Measurements from ENCODE around the gene SNX13. TPM values are rescaled to one million over a fixed set of nuclear protein-coding genes. Genes with fewer than 3 reads are reported as not detected.

The SNX13 gene
- total and polyA plus RNA-seq, 3 experiments from 2014 or later: 9.2 to 26.3 (median 23.4) TPM

DNA sequence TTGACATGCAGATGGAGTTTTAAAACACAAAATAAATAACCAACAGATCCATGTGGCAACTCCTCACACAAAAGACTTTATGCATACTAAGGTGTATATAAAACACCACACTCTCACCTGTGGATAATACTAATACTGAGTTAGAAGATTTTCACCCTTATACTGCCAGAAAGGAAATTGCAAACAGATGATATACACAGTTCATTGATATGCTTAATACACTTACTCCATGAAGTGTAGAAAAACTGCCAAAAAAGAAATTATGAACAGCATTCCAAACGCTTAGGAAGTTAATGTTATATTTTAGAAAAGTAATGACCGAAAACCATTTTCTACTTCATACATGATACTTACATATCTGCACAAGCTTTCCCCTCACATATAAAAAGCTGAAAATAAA is 17.6 kb upstream of the SNX13 start:
- ChIA-PET CTCF (no interaction called here), POLR2A (no interaction called here)
- peaks cover 0 to 6% (median 0%) of the 10 kb centered on the region in 3 donors for H3K36me3 Mint-ChIP-seq
- H3K4me1 Mint-ChIP-seq: peaks cover 0 to 5% (median 5%) of the 10 kb centered on the region in 3 donors
- no peaks in the 10 kb centered on the region for H3K36me3 ChIP-seq (ENCODE audit: insufficient read depth, low read length)
- H3K4me3 ChIP-seq (ENCODE audit: low read length): no peak overlapping the region
- no peak overlapping the region for H3K4me3 Mint-ChIP-seq
- no peaks in the 10 kb centered on the region for H3K4me1 ChIP-seq (ENCODE audit: insufficient read depth, low read length)
- H3K27ac ChIP-seq (ENCODE audit: low read depth, low read length): no peak overlapping the region
- H3K9me3 Mint-ChIP-seq: no peaks in the 10 kb centered on the region
- H3K27ac Mint-ChIP-seq: no peak overlapping the region
- H3K27me3 Mint-ChIP-seq: peaks cover 7 to 10% of the 10 kb centered on the region in 2 donors
- no peaks in the 10 kb centered on the region for H3K9me3 ChIP-seq (ENCODE audit: low read length)
- H3K27me3 ChIP-seq (ENCODE audit: insufficient read depth, low read length, poor library complexity, severe bottlenecking): no peaks in the 10 kb centered on the region
- no peak for DNase-seq

DNA sequence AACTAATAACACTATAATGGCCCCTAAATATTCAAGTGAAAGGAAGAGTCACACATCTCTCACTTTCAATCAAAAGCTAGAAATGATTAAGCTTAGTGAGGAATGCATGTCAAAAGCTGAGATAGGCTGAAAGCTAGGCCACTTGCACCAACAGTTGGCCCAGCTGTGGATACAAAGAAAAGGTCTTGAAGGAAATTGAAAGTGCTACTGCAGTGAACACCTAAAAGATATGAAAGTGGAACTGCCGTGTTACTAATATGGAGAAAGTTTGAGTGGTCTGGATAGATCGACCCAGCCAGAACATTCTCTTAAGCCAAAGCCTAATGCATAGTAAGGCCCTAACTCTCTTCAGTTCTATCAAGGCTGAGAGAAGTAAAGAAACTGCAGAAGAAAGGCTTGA is 12.1 kb upstream of the SNX13 start:
- H3K4me3 Mint-ChIP-seq: peak overlapping the region in 6 of 7 donors; percentile 61 to 83 (median 71)
- H3K27me3 Mint-ChIP-seq: peaks cover 0 to under 1% of the 10 kb centered on the region in 2 donors
- Histone ChIP-seq H3K27ac (ENCODE audit: low read depth, low read length) (no peak overlapping the region), H3K36me3 (ENCODE audit: insufficient read depth, low read length) (no peaks in the 10 kb centered on the region), H3K9me3 (ENCODE audit: low read length) (no peaks in the 10 kb centered on the region), H3K27me3 (ENCODE audit: insufficient read depth, low read length, poor library complexity, severe bottlenecking) (no peaks in the 10 kb centered on the region), H3K4me1 (ENCODE audit: insufficient read depth, low read length) (no peaks in the 10 kb centered on the region), H3K4me3 (ENCODE audit: low read length) (peak overlapping the region; percentile 34)
- H3K36me3 Mint-ChIP-seq: peaks cover 0 to 2% (median 0%) of the 10 kb centered on the region in 3 donors
- no peaks in the 10 kb centered on the region for H3K9me3 Mint-ChIP-seq
- POLR2A ChIA-PET: no interaction called here
- DNase-seq: no peak
- CTCF ChIA-PET: no interaction called here
- H3K4me1 Mint-ChIP-seq: peaks cover 12 to 27% (median 20%) of the 10 kb centered on the region in 3 donors
- H3K27ac Mint-ChIP-seq: peak overlapping the region in 5 of 8 donors; percentile 31 to 69 (median 64)

DNA sequence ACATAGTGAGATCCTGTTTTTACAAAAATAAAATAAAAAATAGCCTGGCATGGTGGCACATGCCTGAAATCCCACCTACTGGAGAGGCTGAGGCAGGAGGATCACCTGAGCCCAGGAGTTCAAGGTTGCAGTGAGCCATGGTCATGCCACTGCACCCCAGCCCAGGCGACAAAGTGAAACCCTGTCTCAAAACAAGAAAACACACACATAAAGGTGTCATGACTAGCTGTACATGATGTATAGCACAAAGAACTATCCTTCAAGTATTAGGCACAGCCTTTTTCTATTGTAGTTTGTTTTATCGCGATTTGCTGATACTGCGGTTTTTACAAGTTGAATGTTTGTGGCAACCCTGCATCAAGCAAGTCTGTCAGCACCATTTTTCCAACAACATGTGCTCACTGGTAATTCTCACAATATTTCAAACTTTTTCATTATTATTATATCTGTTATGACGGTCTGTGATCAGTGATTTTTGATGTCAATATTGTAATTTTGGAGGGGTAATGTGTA is 11.5 kb upstream of the SNX13 start:
- Mint-ChIP-seq H3K36me3 (peaks cover 0 to 2% (median 0%) of the 10 kb centered on the region in 3 donors), H3K27ac (no peak overlapping the region), H3K27me3 (peaks cover 0 to 1% of the 10 kb centered on the region in 2 donors), H3K4me3 (peak overlapping the region in 2 of 7 donors; percentile 35 to 79), H3K9me3 (no peaks in the 10 kb centered on the region), H3K4me1 (peaks cover 16 to 32% (median 26%) of the 10 kb centered on the region in 3 donors)
- POLR2A ChIA-PET: no interaction called here
- Histone ChIP-seq H3K27ac (ENCODE audit: low read depth, low read length) (no peak overlapping the region), H3K36me3 (ENCODE audit: insufficient read depth, low read length) (no peaks in the 10 kb centered on the region), H3K4me1 (ENCODE audit: insufficient read depth, low read length) (no peaks in the 10 kb centered on the region), H3K27me3 (ENCODE audit: insufficient read depth, low read length, poor library complexity, severe bottlenecking) (no peaks in the 10 kb centered on the region), H3K9me3 (ENCODE audit: low read length) (no peaks in the 10 kb centered on the region), H3K4me3 (ENCODE audit: low read length) (no peak overlapping the region)
- CTCF ChIA-PET: no interaction called here
- no peak for DNase-seq

DNA sequence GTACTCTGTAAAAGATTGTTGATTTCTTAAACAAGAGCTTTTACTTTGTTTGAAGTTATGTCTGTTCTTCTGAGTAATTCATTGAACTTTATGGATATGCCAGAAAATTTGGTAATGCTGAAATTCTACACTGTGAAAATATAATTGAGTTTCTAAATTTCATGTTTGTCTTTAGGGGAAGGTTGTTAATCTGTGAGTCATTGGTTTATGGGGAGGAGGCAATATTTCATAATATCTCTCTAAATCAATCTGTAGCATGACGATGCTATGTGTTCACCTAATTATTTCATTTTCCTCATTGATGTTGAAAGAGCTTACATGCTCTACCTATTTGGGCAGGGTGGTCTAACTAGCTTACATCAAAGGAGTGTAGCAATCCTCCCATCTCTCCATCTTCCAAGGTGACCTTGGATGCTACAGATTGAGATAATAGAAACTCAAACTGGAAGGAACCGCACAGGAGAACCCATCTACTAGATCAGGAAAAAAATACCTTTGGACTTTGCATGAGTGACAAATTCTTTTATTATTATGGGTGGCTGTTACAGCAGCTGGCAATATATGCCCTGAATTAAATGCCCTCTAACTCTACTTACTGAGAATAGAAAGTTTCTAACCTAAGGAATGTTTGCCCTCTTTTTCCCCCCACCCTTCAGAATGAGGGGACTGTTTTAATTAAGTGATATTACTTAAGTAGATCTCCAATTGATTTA is 8.4 kb upstream of the SNX13 start:
- no peak overlapping the region for H3K4me3 ChIP-seq (ENCODE audit: low read length)
- peaks cover 0 to 1% of the 10 kb centered on the region in 2 donors for H3K27me3 Mint-ChIP-seq
- H3K27ac Mint-ChIP-seq: no peak overlapping the region
- ChIA-PET POLR2A (no interaction called here), CTCF (no interaction called here)
- H3K4me1 Mint-ChIP-seq: peaks cover 17 to 39% (median 31%) of the 10 kb centered on the region in 3 donors
- no peaks in the 10 kb centered on the region for H3K9me3 Mint-ChIP-seq
- no peaks in the 10 kb centered on the region for H3K9me3 ChIP-seq (ENCODE audit: low read length)
- DNase-seq: no peak
- no peak overlapping the region for H3K4me3 Mint-ChIP-seq
- no peaks in the 10 kb centered on the region for H3K36me3 Mint-ChIP-seq
- no peaks in the 10 kb centered on the region for H3K27me3 ChIP-seq (ENCODE audit: insufficient read depth, low read length, poor library complexity, severe bottlenecking)
- no peaks in the 10 kb centered on the region for H3K4me1 ChIP-seq (ENCODE audit: insufficient read depth, low read length)
- no peak overlapping the region for H3K27ac ChIP-seq (ENCODE audit: low read depth, low read length)
- no peaks in the 10 kb centered on the region for H3K36me3 ChIP-seq (ENCODE audit: insufficient read depth, low read length)

GRCh38 chr7:17947620-17948019 is 7.3 kb upstream of the SNX13 start:
- no peaks in the 10 kb centered on the region for H3K4me1 ChIP-seq (ENCODE audit: insufficient read depth, low read length)
- Mint-ChIP-seq H3K4me3 (peak overlapping the region in 2 of 7 donors; percentile 11 to 40), H3K4me1 (peaks cover 16 to 32% (median 24%) of the 10 kb centered on the region in 3 donors), H3K36me3 (no peaks in the 10 kb centered on the region), H3K9me3 (no peaks in the 10 kb centered on the region), H3K27me3 (peaks cover 0 to 1% of the 10 kb centered on the region in 2 donors), H3K27ac (peak overlapping the region in 1 of 8 donors; percentile 23)
- H3K9me3 ChIP-seq (ENCODE audit: low read length): no peaks in the 10 kb centered on the region
- H3K4me3 ChIP-seq (ENCODE audit: low read length): no peak overlapping the region
- POLR2A ChIA-PET: no interaction called here
- H3K36me3 ChIP-seq (ENCODE audit: insufficient read depth, low read length): no peaks in the 10 kb centered on the region
- H3K27me3 ChIP-seq (ENCODE audit: insufficient read depth, low read length, poor library complexity, severe bottlenecking): no peaks in the 10 kb centered on the region
- no peak for DNase-seq
- no peak overlapping the region for H3K27ac ChIP-seq (ENCODE audit: low read depth, low read length)
- CTCF ChIA-PET: no interaction called here

- ChIA-PET POLR2A (no interaction called here), CTCF (no interaction called here)
- Histone ChIP-seq H3K27me3 (ENCODE audit: insufficient read depth, low read length, poor library complexity, severe bottlenecking) (no peaks in the 10 kb centered on the region), H3K27ac (ENCODE audit: low read depth, low read length) (no peak overlapping the region), H3K4me1 (ENCODE audit: insufficient read depth, low read length) (peaks cover under 1% of the 10 kb centered on the region), H3K4me3 (ENCODE audit: low read length) (no peak overlapping the region), H3K9me3 (ENCODE audit: low read length) (no peaks in the 10 kb centered on the region), H3K36me3 (ENCODE audit: insufficient read depth, low read length) (no peaks in the 10 kb centered on the region)
- Mint-ChIP-seq H3K4me1 (peaks cover 9 to 27% (median 26%) of the 10 kb centered on the region in 3 donors), H3K27me3 (peaks cover 0 to 1% of the 10 kb centered on the region in 2 donors), H3K27ac (peak overlapping the region in 4 of 8 donors; percentile 14 to 79 (median 31)), H3K9me3 (no peaks in the 10 kb centered on the region), H3K4me3 (peak overlapping the region; percentile 53 to 81 (median 73)), H3K36me3 (no peaks in the 10 kb centered on the region)
- DNase-seq: no peak
Measured at GRCh38 chr7:17946591-17946990, 6.3 kb upstream of the SNX13 start.

GRCh38 chr7:17944720-17945119 is 4.4 kb upstream of the SNX13 start:
- POLR2A ChIA-PET: no interaction called here
- H3K27me3 Mint-ChIP-seq: peaks cover 0 to 1% of the 10 kb centered on the region in 2 donors

DNA sequence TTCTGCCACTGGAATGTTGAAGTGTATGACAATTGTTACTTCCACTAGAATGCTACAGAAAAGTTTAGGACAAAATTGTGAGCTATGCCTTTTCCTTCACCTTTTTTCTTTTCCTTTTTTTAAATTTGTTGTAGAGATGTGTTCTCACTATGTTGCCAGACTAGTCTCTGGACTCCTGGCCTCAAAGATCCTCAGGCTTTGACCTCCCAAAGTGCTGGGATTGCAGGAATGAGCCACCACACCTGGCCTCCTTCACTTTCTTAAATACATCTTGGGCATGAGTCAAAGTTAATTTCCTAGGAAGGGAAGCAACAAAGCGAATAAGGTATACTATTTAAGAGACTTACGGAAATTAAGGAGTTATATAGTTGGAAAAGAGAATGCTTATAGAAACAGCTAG is 2.7 kb upstream of the SNX13 start:
- no peaks in the 10 kb centered on the region for H3K9me3 ChIP-seq (ENCODE audit: low read length)
- no peak for DNase-seq
- peak overlapping the region in 1 of 8 donors; percentile 38 for H3K27ac Mint-ChIP-seq
- POLR2A ChIA-PET: no interaction called here
- H3K36me3 ChIP-seq (ENCODE audit: insufficient read depth, low read length): no peaks in the 10 kb centered on the region
- H3K27me3 ChIP-seq (ENCODE audit: insufficient read depth, low read length, poor library complexity, severe bottlenecking): no peaks in the 10 kb centered on the region
- H3K27me3 Mint-ChIP-seq: peaks cover 0 to 1% of the 10 kb centered on the region in 2 donors
- no peak overlapping the region for H3K4me3 ChIP-seq (ENCODE audit: low read length)
- H3K27ac ChIP-seq (ENCODE audit: low read depth, low read length): no peak overlapping the region
- peaks cover 0 to 14% (median 0%) of the 10 kb centered on the region in 3 donors for H3K36me3 Mint-ChIP-seq
- H3K4me1 ChIP-seq (ENCODE audit: insufficient read depth, low read length): peaks cover 22% of the 10 kb centered on the region
- no peaks in the 10 kb centered on the region for H3K9me3 Mint-ChIP-seq
- peak overlapping the region in 1 of 7 donors; percentile 7 for H3K4me3 Mint-ChIP-seq
- peaks cover 33 to 51% (median 47%) of the 10 kb centered on the region in 3 donors for H3K4me1 Mint-ChIP-seq
- CTCF ChIA-PET: interaction anchor here (0.6 kb wide), 1 partner anchor 960 kb away, joined by 3 read pairs; no protein-coding TSS in a partner anchor

More at GRCh38 chr7:17944720-17945119, 4.4 kb upstream of the SNX13 start:
- H3K27ac Mint-ChIP-seq: peak overlapping the region in 1 of 8 donors; percentile 7
- peaks cover 0 to 10% (median 0%) of the 10 kb centered on the region in 3 donors for H3K36me3 Mint-ChIP-seq
- H3K4me3 ChIP-seq (ENCODE audit: low read length): no peak overlapping the region
- no peaks in the 10 kb centered on the region for H3K9me3 ChIP-seq (ENCODE audit: low read length)
- H3K36me3 ChIP-seq (ENCODE audit: insufficient read depth, low read length): no peaks in the 10 kb centered on the region
- peaks cover 8% of the 10 kb centered on the region for H3K4me1 ChIP-seq (ENCODE audit: insufficient read depth, low read length)
- peaks cover 18 to 36% (median 32%) of the 10 kb centered on the region in 3 donors for H3K4me1 Mint-ChIP-seq
- CTCF ChIA-PET: no interaction called here
- no peaks in the 10 kb centered on the region for H3K9me3 Mint-ChIP-seq
- DNase-seq: no peak
- H3K27me3 ChIP-seq (ENCODE audit: insufficient read depth, low read length, poor library complexity, severe bottlenecking): no peaks in the 10 kb centered on the region
- no peak overlapping the region for H3K27ac ChIP-seq (ENCODE audit: low read depth, low read length)
- H3K4me3 Mint-ChIP-seq: no peak overlapping the region

Measured in CD8-positive, alpha-beta memory T cell (primary cell).